Mesenchymal stem cell (in vitro differentiated cells and primary cell): ENCODE results near the gene OR8A1.

Experiments
- DNase-seq: peaks from one replicate; pipeline ENCODE4 v3.0.0-alpha.2; 2013
- H2AFZ ChIP-seq: one replicate; pipeline ENCODE4 v1.6.1; 2013; ENCODE audit warnings: low read depth, mild to moderate bottlenecking, control low read depth, inconsistent platforms, low read length, moderate library complexity
- H2AK5ac ChIP-seq: 2 replicates; pipeline ENCODE4 v1.6.1; 2013; ENCODE audit warnings: low read length, moderate library complexity, mild to moderate bottlenecking, inconsistent platforms; ENCODE audit not compliant: severe bottlenecking
- H2BK120ac ChIP-seq: one replicate; pipeline ENCODE4 v1.6.1; 2013; ENCODE audit warnings: low read depth, mild to moderate bottlenecking, inconsistent platforms, low read length, moderate library complexity
- H2BK12ac ChIP-seq, 2 experiments: one replicate each; pipeline ENCODE4 v1.6.1; 2013; ENCODE audit warnings: inconsistent platforms in 2 of 2, low read length in 2 of 2, mild to moderate bottlenecking in 2 of 2, moderate library complexity in 2 of 2, control low read depth in 1 of 2
- H2BK15ac ChIP-seq: one replicate; pipeline ENCODE4 v1.6.1; 2013; ENCODE audit warnings: mild to moderate bottlenecking, low read depth, inconsistent platforms; ENCODE audit not compliant: poor library complexity, severe bottlenecking
- H2BK5ac ChIP-seq: 2 replicates; pipeline ENCODE4 v1.6.1; 2013; ENCODE audit warnings: low read depth, mild to moderate bottlenecking, low read length, control low read depth, inconsistent platforms; ENCODE audit not compliant: poor library complexity, severe bottlenecking
- H3K14ac ChIP-seq, 2 experiments: one replicate each; pipeline ENCODE4 v1.6.1; 2013; ENCODE audit warnings: inconsistent platforms in 2 of 2, low read length in 2 of 2, control low read depth in 1 of 2, mild to moderate bottlenecking in 1 of 2, moderate library complexity in 1 of 2
- H3K18ac ChIP-seq, 2 experiments: one replicate each; pipeline ENCODE4 v1.6.1; 2013; ENCODE audit warnings: inconsistent platforms in 2 of 2, low read length in 2 of 2, control low read depth in 1 of 2, low read depth in 1 of 2, mild to moderate bottlenecking in 1 of 2
- H3K23ac ChIP-seq, 2 experiments: one replicate each; pipeline ENCODE4 v1.6.1; 2013; ENCODE audit warnings: inconsistent platforms in 2 of 2, low read length in 2 of 2, mild to moderate bottlenecking in 2 of 2, moderate library complexity in 2 of 2, control low read depth in 1 of 2
- H3K27ac ChIP-seq: 2 replicates; pipeline ENCODE4 v1.5.1; 2013; ENCODE audit warnings: mild to moderate bottlenecking, moderate library complexity, low read length, control low read depth, inconsistent platforms; ENCODE audit not compliant: poor library complexity, severe bottlenecking
- H3K27me3 ChIP-seq, 2 experiments: 2 replicates each; pipeline versions ENCODE4 v1.6.1 to v1.7.0; 2013; ENCODE audit warnings: low read length in 2 of 2, mild to moderate bottlenecking in 2 of 2, moderate library complexity in 2 of 2, control low read depth in 1 of 2, inconsistent platforms in 1 of 2; ENCODE audit not compliant: control insufficient read depth in 1 of 2, insufficient read depth in 1 of 2
- H3K36me3 ChIP-seq, 2 experiments: 2 replicates each; pipeline versions ENCODE4 v1.6.1 to v1.7.0; 2013; ENCODE audit warnings: low read length in 2 of 2, control low read depth in 1 of 2, inconsistent platforms in 1 of 2, low read depth in 1 of 2, mild to moderate bottlenecking in 1 of 2; ENCODE audit not compliant: insufficient read depth in 2 of 2, control insufficient read depth in 1 of 2
- H3K4ac ChIP-seq, 2 experiments: one replicate each; pipeline ENCODE4 v1.6.1; 2013; ENCODE audit warnings: inconsistent platforms in 2 of 2, low read length in 2 of 2, mild to moderate bottlenecking in 2 of 2, moderate library complexity in 2 of 2, control low read depth in 1 of 2, low read depth in 1 of 2
- H3K4me1 ChIP-seq: 2 replicates; pipeline ENCODE4 v1.6.1; 2013; ENCODE audit warnings: low read depth, low read length, control low read depth; ENCODE audit not compliant: control insufficient read depth, insufficient read depth
- H3K4me2 ChIP-seq: 2 replicates; pipeline ENCODE4 v1.6.1; 2013; ENCODE audit warnings: low read length, mild to moderate bottlenecking, inconsistent platforms; ENCODE audit not compliant: poor library complexity, severe bottlenecking
- H3K4me3 ChIP-seq, 2 experiments: 2 replicates each; pipeline versions ENCODE4 v1.5.1 to v1.7.0; 2013; ENCODE audit warnings: low read length in 2 of 2, mild to moderate bottlenecking in 2 of 2, control low read depth in 1 of 2, low read depth in 1 of 2; ENCODE audit not compliant: insufficient read depth in 1 of 2
- H3K79me1 ChIP-seq: replicated peaks from 2 replicates; pipeline ENCODE4 v1.6.1; 2013; ENCODE audit warnings: mild to moderate bottlenecking, control low read depth, low read length, inconsistent platforms; ENCODE audit not compliant: poor library complexity, severe bottlenecking
- H3K9ac ChIP-seq: 2 replicates; pipeline ENCODE4 v1.7.0; 2013; ENCODE audit warnings: mild to moderate bottlenecking, low read length, moderate library complexity
- H3K9me3 ChIP-seq: 2 replicates; pipeline ENCODE4 v1.7.0; 2013; ENCODE audit warnings: mild to moderate bottlenecking, low read length; ENCODE audit not compliant: control insufficient read depth
- H4K8ac ChIP-seq: one replicate; pipeline ENCODE4 v1.6.1; 2013; ENCODE audit warnings: inconsistent platforms, mild to moderate bottlenecking, low read length, moderate library complexity
- H4K91ac ChIP-seq: one replicate; pipeline ENCODE4 v1.6.1; 2013; ENCODE audit warnings: mild to moderate bottlenecking, low read length, inconsistent platforms
- WGBS: methylation state at CpG from one replicate; pipeline ENCODE4 v1.1.7; 2013; ENCODE audit warnings: mixed read lengths; 5-methylcytosine and 5-hydroxymethylcytosine counted together

Gene OR8A1

DNA sequence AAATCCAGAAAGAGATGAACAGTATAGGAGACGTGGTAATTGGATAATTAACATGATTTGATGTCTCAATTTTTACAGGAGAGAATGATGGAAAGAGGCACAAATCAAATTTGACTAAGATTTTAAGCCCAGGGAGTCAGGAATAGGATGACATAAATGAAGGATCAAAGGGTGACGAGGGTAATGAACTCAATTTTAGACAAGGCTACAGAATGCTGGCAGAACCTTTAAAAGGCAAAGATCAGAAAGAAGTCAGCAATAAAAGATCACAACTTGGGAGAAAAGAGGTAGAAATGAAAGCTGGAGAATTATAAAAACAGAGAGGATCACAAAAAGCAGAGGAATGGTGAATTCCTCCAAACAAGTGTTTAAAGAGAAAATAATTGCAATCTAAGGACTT, 13.0 kb upstream of the OR8A1 start:
- Histone ChIP-seq H4K91ac (no peak overlapping the region), H3K4me1 (no peaks in the 10 kb centered on the region), H2AK5ac (no peak overlapping the region), H2BK5ac (no peak overlapping the region), H3K4me3 (no peak overlapping the region), H3K36me3 (no peaks in the 10 kb centered on the region), H2BK120ac (no peak overlapping the region), H3K14ac (no peak overlapping the region), H2AFZ (no peak overlapping the region), H3K4ac (no peak overlapping the region), H3K4me2 (no peak overlapping the region), H3K9ac (no peak overlapping the region), H3K27ac (no peak overlapping the region), H3K79me1 (no peaks in the 10 kb centered on the region), H3K23ac (no peak overlapping the region), H2BK12ac (no peak overlapping the region), H2BK15ac (no peak overlapping the region), H3K27me3 (no peaks in the 10 kb centered on the region), H4K8ac (no peak overlapping the region), H3K18ac (no peak overlapping the region), H3K9me3 (no peaks in the 10 kb centered on the region)
- 39% methylated on average over 2 of the region's 2 CpGs for WGBS
- no peak for DNase-seq

DNA sequence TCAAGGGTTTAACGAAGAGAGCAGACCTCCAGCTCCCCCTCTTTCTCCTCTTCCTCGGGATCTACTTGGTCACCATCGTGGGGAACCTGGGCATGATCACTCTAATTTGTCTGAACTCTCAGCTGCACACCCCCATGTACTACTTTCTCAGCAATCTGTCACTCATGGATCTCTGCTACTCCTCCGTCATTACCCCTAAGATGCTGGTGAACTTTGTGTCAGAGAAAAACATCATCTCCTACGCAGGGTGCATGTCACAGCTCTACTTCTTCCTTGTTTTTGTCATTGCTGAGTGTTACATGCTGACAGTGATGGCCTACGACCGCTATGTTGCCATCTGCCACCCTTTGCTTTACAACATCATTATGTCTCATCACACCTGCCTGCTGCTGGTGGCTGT, 363 bp downstream of the OR8A1 start:
- no peak overlapping the region for H3K9ac ChIP-seq
- 72% methylated on average over 7 of the region's 7 CpGs for WGBS
- H3K27ac ChIP-seq, result no peak overlapping the region
- no peak overlapping the region for H4K8ac ChIP-seq
- no peak overlapping the region for H2AFZ ChIP-seq
- no peak overlapping the region for H3K14ac ChIP-seq
- H2BK120ac ChIP-seq, result no peak overlapping the region
- H3K18ac ChIP-seq, result no peak overlapping the region
- H2BK5ac ChIP-seq, result no peak overlapping the region
- no peak for DNase-seq
- no peaks in the 10 kb centered on the region for H3K36me3 ChIP-seq
- H2BK12ac ChIP-seq, result no peak overlapping the region
- H3K23ac ChIP-seq, result no peak overlapping the region
- no peak overlapping the region for H3K4ac ChIP-seq
- no peak overlapping the region for H2AK5ac ChIP-seq
- peaks cover 5 to 8% of the 10 kb centered on the region in 2 experiments for H3K27me3 ChIP-seq
- H3K4me3 ChIP-seq, result no peak overlapping the region
- H4K91ac ChIP-seq, result no peak overlapping the region
- no peak overlapping the region for H2BK15ac ChIP-seq
- no peaks in the 10 kb centered on the region for H3K4me1 ChIP-seq
- no peaks in the 10 kb centered on the region for H3K79me1 ChIP-seq
- no peaks in the 10 kb centered on the region for H3K9me3 ChIP-seq
- H3K4me2 ChIP-seq, result no peak overlapping the region

DNA sequence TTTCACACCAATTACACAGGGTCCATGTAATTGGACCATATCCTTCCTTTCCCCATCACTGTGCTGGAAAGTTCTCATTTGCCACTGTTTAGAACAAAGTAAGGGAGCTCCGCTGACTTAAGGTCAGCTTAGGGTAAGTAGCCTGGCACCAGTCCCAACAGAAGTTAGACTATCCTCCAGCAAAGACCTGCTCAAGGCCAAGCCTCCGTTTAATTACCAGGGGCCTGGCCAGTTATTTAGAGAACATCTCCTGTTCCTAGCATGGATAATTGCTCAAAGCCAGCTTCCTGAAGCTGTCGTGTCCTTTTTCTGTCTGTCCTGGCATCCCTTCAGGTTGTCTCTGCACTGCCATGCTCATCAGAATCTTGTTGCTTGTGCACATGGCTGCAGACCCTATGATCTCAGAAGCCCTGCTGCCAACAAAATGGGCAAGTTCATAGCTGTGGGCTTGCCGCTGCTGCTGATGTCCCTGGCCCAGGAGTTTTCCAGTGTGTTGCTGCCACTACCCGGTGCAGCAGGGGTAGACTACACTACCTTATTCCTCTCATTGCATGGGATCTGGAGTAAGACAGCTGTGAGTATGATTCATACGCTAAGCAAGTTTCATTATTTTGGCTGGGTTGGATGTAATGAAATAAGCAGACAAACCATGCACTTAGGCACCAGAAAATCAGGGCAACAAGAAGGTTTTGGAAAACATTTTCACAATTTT, 8.1 kb downstream of the OR8A1 start:
- Histone ChIP-seq H3K14ac (no peak overlapping the region), H3K4me1 (no peaks in the 10 kb centered on the region), H2AFZ (no peak overlapping the region), H3K36me3 (no peaks in the 10 kb centered on the region), H3K23ac (no peak overlapping the region), H3K79me1 (no peaks in the 10 kb centered on the region), H2BK120ac (no peak overlapping the region), H2BK15ac (no peak overlapping the region), H2BK5ac (no peak overlapping the region), H3K4me2 (no peak overlapping the region), H3K4me3 (no peak overlapping the region), H4K8ac (no peak overlapping the region), H3K4ac (no peak overlapping the region), H2BK12ac (no peak overlapping the region), H3K27ac (no peak overlapping the region), H3K9me3 (no peaks in the 10 kb centered on the region), H3K27me3 (peaks cover 3 to 11% of the 10 kb centered on the region in 2 experiments), H3K18ac (no peak overlapping the region), H2AK5ac (no peak overlapping the region), H3K9ac (no peak overlapping the region), H4K91ac (peak overlapping the region; percentile 27)
- no peak for DNase-seq
- WGBS, result 88% methylated on average over 4 of the region's 6 CpGs

DNA sequence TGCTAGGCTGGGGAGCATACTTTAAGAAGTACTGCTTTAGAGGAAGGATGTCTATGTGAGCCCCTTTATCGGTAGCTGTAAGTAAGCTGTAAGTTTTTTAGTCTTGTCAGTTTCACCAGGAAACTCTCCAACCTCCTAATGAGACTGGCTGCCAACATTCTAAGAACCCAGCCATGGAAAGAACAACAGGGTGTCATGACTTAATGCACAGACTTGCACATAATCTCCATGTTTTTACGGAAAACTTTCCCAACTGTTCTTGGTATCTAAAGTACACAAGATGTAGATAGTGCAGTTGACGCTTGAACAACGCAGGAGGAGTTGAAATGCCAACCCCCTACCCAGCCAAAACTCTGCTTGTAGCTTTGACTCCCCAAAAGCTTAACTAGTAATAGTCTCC, 9.0 kb downstream of the OR8A1 start:
- Histone ChIP-seq H4K91ac (no peak overlapping the region), H2BK15ac (no peak overlapping the region), H3K9me3 (no peaks in the 10 kb centered on the region), H3K79me1 (no peaks in the 10 kb centered on the region), H3K4ac (no peak overlapping the region), H2BK120ac (no peak overlapping the region), H2AFZ (no peak overlapping the region), H2BK12ac (no peak overlapping the region), H3K36me3 (no peaks in the 10 kb centered on the region), H3K9ac (no peak overlapping the region), H3K27me3 (peaks cover 3 to 11% of the 10 kb centered on the region in 2 experiments), H3K14ac (no peak overlapping the region), H3K4me3 (no peak overlapping the region), H3K23ac (no peak overlapping the region), H2BK5ac (no peak overlapping the region), H3K27ac (no peak overlapping the region), H3K4me2 (no peak overlapping the region), H4K8ac (no peak overlapping the region), H2AK5ac (no peak overlapping the region), H3K18ac (no peak overlapping the region), H3K4me1 (no peaks in the 10 kb centered on the region)
- DNase-seq, result no peak
- WGBS, result 82% methylated on average over 4 of the region's 4 CpGs
